Stimulated activated CD8-positive, alpha-beta memory T cell treated with anti-CD3 and anti-CD28 coated beads, Interleukin-15, amount 100 ng/mL, for 48 hours (primary cell): Measurements from ENCODE around the gene LMF1.

Experiments used
- DNase-seq, 2 donors: peaks; one replicate each; pipeline ENCODE4 v3.0.0-alpha.2; 2020; ENCODE audit warnings: low read depth in 2 of 2

The LMF1 gene

DNA sequence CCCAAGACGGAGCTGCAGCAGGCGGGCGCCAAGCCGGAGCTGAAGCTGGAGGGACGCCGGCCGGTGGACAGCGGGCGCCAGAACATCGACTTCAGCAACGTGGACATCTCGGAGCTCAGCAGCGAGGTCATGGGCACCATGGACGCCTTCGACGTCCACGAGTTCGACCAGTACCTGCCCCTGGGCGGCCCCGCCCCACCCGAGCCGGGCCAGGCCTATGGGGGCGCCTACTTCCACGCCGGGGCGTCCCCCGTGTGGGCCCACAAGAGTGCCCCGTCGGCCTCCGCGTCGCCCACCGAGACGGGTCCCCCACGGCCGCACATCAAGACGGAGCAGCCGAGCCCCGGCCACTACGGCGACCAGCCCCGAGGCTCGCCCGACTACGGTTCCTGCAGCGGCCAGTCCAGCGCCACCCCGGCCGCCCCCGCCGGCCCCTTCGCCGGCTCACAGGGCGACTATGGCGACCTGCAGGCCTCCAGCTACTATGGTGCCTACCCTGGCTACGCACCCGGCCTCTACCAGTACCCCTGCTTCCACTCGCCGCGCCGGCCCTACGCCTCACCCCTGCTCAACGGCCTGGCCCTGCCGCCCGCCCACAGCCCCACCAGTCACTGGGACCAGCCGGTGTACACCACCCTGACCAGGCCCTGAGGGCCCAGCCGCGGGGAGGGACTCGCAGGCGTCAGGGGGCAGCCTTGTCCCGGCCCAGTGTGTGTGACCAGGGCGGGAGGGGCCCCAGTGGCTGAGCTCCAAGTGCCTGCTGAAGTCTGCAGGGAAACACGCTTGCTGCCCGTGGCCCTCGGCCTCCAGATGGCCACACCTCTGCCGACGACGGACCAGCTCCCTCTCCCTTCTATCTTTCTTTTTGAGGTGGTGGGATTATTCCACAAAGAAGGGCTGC lies 14.2 kb upstream of the LMF1 start:
- DNase-seq, result no peak

DNA sequence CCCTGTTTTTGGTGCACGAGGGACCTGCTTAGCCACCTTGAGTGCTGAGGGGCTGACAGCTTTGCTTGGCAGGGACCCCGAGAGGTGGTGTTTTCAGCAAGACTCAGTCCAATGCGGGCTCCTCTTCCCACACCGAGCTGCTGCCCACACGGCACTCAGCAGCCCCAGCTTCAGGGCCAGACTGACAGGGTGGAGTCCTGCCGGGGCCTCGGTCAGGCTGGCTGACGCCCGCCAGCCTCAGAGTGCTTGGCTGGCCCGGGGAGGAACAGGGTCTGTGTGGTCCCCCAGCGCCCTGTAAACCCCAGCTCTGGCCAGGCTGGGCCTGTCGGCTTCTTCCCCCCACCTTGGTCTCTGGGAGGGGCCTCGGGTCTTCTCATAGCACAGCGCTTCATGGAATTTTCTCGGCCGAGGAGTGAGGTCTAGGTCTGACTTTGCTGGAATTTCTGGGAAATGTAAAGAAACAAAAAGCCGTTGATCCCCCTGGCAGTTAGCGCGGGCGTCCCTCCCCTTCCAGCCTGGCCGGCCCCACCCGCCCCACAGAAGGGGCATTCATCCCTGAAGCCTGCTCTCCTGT lies 13.4 kb upstream of the LMF1 start:
- no peak for DNase-seq

DNA sequence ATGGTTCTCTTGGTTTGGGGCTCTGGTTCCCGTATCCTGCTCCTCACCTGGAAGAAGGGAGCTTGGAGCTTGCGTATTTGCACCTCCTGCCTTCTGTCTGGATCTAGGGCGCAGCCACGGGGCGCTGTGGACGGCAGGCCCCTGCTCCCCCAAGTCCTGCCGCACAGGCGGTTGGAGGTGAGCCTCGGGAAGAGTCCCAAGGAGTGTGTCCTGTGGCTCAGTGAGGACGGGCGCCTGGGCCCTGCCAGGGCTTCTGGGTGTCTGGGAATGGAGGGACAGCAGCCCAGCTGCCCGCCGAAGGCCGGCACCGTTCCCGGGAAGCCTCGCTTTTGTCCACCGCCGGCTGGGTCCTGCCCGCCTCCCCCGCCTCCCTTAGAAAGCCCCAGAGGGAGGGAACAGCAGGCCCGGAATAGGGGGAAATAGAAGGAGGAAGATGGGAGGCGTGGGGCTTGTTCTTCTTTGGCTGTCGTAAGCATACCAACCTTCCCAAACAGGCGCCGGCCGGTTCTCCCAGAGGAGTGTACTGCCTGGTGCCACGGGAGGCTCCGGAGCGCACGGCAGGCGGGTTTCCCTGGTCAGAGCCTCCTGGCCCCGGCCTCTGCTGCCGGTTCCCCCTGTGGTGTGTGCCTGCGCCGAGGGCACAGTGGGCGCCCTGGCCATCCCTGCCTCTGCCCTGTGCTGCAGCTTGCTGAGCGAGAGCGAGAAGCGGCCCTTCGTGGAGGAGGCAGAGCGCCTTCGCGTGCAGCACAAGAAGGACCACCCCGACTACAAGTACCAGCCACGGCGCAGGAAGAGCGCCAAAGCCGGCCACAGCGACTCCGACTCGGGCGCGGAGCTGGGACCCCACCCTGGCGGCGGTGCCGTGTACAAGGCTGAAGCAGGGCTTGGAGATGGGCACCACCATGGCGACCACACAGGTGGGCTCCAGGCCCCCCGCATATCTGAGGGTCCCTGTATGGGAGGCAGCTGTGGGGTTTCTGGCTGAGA lies 12.6 kb upstream of the LMF1 start:
- DNase-seq, result no peak

- DNase-seq, result no peak
These were observed 11.6 kb upstream of the LMF1 start for GRCh38 chr16:982145-983043.

DNA sequence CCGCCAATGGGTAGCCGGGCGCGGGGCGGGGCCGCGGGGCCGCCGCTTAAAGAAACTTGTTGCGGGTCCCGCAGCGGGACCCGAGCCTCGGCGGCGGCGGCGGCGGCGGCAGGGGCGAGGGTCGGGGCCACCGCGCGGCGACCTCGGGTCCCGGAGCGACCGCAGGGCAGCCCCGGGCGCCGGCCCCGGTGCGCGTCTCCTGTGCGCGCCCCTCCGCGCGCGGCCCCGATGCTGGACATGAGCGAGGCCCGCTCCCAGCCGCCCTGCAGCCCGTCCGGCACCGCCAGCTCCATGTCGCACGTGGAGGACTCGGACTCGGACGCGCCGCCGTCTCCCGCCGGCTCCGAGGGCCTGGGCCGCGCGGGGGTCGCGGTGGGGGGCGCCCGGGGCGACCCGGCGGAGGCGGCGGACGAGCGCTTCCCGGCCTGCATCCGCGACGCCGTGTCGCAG lies 10.9 kb upstream of the LMF1 start, which contains the start of gene SOX8:
TSS of gene SOX8 (plus strand) at position 76 of the 450 bp plus-strand sequence. CDS start at position 229, 153 bp downstream.
- DNase-seq, result no peak

GRCh38 chr16:980595-980854 lies 9.7 kb upstream of the LMF1 start:
- no peak for DNase-seq

- DNase-seq, result no peak
These were observed 9.2 kb upstream of the LMF1 start for GRCh38 chr16:979859-980594.

DNA sequence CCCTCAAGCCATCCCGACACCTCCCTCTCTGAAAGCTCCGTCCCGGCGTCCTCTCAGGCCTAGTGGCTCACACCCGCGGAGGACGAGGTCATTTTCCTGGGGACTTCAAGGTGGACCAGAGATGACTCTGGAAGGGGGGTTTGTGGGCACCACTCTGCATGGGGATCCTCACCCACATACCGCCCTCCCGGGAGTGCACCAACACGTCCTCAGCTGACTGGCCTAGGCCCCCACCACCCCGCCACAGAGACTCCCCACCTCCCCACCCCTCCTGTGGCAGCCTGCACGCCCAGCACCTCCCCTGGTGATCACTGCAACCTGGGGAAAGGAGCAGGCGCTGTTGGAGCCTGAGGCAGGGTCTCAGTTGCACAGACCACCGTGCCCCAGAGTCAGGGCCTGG lies 8.4 kb upstream of the LMF1 start:
- DNase-seq, result no peak

DNA sequence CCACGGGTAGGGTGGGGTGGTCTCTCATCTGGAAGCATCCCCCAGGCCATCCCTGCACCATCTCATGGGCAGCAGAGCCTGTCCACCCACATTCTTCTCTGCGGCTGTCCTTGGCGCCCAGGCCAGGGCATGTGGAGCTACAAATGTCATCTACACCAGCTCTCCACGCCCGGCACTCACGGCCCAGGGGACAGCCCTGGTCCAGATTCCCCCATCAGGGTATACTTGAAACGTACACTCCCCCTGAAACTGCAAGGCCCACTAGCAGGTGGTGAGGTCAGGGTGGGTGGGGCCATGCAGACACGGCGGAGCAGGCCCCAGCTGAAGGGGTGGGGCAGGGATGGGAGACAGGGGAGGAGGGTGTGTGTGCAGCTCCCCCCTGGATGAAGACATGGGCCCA lies 7.6 kb upstream of the LMF1 start:
- no peak for DNase-seq

- no peak for DNase-seq
These were observed 7.1 kb upstream of the LMF1 start for GRCh38 chr16:977896-978295.

DNA sequence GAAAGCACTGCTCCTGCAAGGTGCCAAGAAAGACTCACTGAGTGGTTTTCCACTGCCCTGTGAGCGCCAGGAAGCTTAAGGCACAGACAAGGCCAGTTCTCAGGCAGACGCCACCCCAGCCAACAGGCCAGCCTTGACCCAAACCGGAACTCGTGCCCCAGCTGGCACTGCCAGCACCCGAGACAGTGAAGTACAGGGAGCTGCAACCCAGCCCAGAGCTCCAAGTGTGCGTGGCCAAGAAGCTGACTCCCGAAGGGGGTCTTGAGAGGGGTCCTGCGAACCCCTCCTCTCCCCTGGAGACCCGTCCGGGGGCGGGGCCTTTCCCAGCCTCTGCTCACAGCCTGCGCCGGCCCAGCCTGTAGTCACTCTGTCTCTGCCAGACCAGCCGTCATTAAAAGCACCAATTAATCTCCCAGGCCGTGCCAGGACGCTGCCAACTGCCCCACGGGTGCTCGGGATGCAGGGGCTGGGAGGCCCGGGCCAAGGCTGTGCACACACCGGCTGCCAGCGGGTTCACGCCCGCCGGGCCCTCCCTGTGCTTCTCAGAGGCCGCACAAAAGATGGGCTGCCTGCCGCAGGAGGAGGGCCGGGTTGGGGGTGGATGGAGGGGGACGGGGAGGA lies 6.4 kb upstream of the LMF1 start:
- no peak for DNase-seq

GRCh38 chr16:976389-976931 lies 5.7 kb upstream of the LMF1 start:
- DNase-seq, result no peak

DNA sequence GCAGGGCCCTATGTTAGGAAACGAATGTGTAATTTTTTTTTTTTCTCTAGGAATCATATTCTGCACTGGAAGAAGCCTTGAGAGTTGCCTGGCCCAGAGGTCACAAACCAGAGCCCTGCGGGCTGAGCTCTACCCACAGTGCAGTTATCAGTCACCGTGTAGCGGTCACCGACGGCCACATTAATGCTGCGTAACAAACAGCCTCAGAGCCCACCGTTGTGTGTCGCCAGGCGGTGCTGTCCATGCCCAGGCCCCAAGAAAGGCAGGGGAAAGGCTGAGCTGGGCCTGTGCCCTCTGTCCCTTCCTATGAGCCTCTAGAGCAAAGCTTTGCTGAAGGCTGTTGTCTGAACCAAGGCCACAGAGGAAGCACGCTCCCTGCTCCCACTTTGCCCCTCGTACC lies 4.5 kb upstream of the LMF1 start:
- no peak for DNase-seq

DNA sequence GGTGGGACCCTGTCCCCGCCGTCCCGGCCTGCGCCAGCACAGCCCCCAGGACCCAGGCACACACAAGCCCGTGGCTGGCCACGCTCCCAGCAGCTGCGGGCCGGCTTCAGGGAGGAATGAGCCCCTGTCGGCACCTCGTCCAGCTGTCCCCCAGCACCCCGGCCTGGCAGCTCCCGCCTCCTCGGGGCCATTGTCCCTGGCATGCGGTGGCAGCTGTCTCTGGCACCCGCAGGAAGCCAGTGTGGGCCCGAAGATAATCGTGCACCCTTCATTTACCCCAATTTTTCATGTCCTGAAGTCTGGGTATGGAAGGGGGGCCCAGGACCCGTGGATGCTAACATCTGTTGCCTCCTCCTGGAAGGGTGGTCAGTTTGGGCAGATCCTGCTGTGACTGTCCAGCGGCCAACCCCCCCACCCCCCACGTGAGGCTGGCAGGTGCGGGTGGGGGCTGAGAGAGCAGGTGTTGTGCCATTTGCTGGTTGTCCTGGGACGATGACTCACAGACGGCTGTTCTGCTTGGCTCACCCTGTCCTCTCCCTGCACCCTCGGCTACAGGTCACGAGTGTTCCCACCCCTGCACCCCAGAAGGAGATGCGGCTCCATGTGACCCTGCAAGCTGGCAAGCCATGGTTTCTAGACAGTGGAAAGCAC lies 4.0 kb upstream of the LMF1 start:
- no peak for DNase-seq

GRCh38 chr16:974001-974601 lies 3.3 kb upstream of the LMF1 start:
- no peak for DNase-seq

GRCh38 chr16:973366-973765 lies 2.6 kb upstream of the LMF1 start:
- no peak for DNase-seq

GRCh38 chr16:972316-973002 lies 1.7 kb upstream of the LMF1 start:
- DNase-seq, result no peak

GRCh38 chr16:971981-972315 lies 1.2 kb upstream of the LMF1 start:
- DNase-seq, result no peak

GRCh38 chr16:971582-971905 lies 760 bp upstream of the LMF1 start:
- no peak for DNase-seq
